H1 (cell line): Measurements from ENCODE around the gene LIN28A. TPM values are rescaled to one million over a fixed set of nuclear protein-coding genes. Genes with fewer than 3 reads are reported as not detected.

Experiments
- CTCF ChIA-PET: fragments of 300-600 bp; sonication (Branson Sonifier 250); formaldehyde crosslinking; loops from one replicate; lab custom pipeline; 2021; ENCODE audit not compliant: partially characterized antibody; lab: Charles Lee
- POLR2A ChIA-PET: fragments of 300-600 bp; sonication (Branson Sonifier 250); formaldehyde crosslinking; loops from one replicate; lab custom pipeline; 2021; ENCODE audit warnings: inconsistent platforms; ENCODE audit not compliant: partially characterized antibody; lab: Charles Lee
- DNase-seq, 2 experiments: peaks; one replicate each; pipeline versions ENCODE4 v3.0.0 to v3.0.0-alpha.2; 2010 to 2022; ENCODE audit warnings: low spot score in 2 of 2, low read depth in 1 of 2, mixed read lengths in 1 of 2
- FAIRE-seq: peaks from 2 replicates; lab custom pipeline; 2011; peaks lifted over from hg19 to GRCh38; lab: Jason Lieb, UNC
- H2AFZ ChIP-seq: 2 replicates; pipeline ENCODE4 v1.8.1; 2012; ENCODE audit warnings: low read length, inconsistent platforms
- H2AK5ac ChIP-seq: 2 replicates; pipeline ENCODE4 v1.6.1; 2013; ENCODE audit warnings: low read depth, low read length
- H2BK120ac ChIP-seq: replicated peaks from 2 replicates; pipeline ENCODE3; 2013; ENCODE audit warnings: low read depth, low read length, inconsistent platforms
- H2BK12ac ChIP-seq: 2 replicates; pipeline ENCODE4 v1.6.1; 2013; ENCODE audit warnings: low read depth, low read length
- H2BK15ac ChIP-seq: 2 replicates; pipeline ENCODE4 v1.6.1; 2013; ENCODE audit warnings: low read length
- H2BK20ac ChIP-seq: 2 replicates; pipeline ENCODE4 v1.6.1; 2013; ENCODE audit warnings: low read length
- H2BK5ac ChIP-seq: 2 replicates; pipeline ENCODE4 v1.6.1; 2013; ENCODE audit warnings: low read depth, low read length
- H3K14ac ChIP-seq: 2 replicates; pipeline ENCODE4 v1.6.1; 2013; ENCODE audit warnings: inconsistent platforms; ENCODE audit not compliant: insufficient read length
- H3K18ac ChIP-seq: 2 replicates; pipeline ENCODE4 v1.6.1; 2013; ENCODE audit warnings: low read length; ENCODE audit errors: extremely low read depth
- H3K23ac ChIP-seq: 2 replicates; pipeline ENCODE4 v1.6.1; 2013; ENCODE audit warnings: inconsistent platforms; ENCODE audit not compliant: insufficient read length
- H3K23me2 ChIP-seq: 2 replicates; pipeline ENCODE4 v1.6.1; 2013; ENCODE audit warnings: low read depth, low read length
- H3K27ac ChIP-seq: 2 replicates; pipeline ENCODE4 v1.6.1; 2011; ENCODE audit warnings: low read depth, low read length, inconsistent platforms
- H3K27me3 ChIP-seq, 4 experiments: replicated peaks in 1 of 4; 1 replicate in 1 of 4; 2 replicates in 3 of 4; pipeline versions ENCODE4 v1.6.1 to v1.8.1; 2011 to 2013; ENCODE audit warnings: low read length in 3 of 4, mild to moderate bottlenecking in 3 of 4, inconsistent platforms in 2 of 4, mixed read lengths in 2 of 4, moderate library complexity in 1 of 4; ENCODE audit not compliant: control insufficient read depth in 3 of 4, insufficient read depth in 3 of 4; ENCODE audit errors: extremely low read depth in 1 of 4
- H3K36me3 ChIP-seq, 4 experiments: 2 replicates each; pipeline versions ENCODE4 v1.6.1 to v1.8.1; 2011 to 2013; ENCODE audit warnings: mild to moderate bottlenecking in 4 of 4, low read length in 3 of 4, moderate library complexity in 2 of 4, control low read depth in 1 of 4, inconsistent platforms in 1 of 4; ENCODE audit not compliant: insufficient read depth in 4 of 4, control insufficient read depth in 2 of 4
- H3K4ac ChIP-seq: replicated peaks from 2 replicates; pipeline ENCODE3; 2013; ENCODE audit warnings: low read length, low read depth, mixed read lengths, inconsistent platforms; ENCODE audit not compliant: insufficient read length
- H3K4me1 ChIP-seq, 4 experiments: replicated peaks in 1 of 4; 1 replicate in 1 of 4; 2 replicates in 3 of 4; pipeline versions ENCODE4 v1.6.1 to v1.8.1; 2011 to 2013; ENCODE audit warnings: low read length in 3 of 4, inconsistent platforms in 2 of 4, mixed read lengths in 1 of 4; ENCODE audit not compliant: insufficient read depth in 4 of 4, control insufficient read depth in 3 of 4
- H3K4me2 ChIP-seq, 2 experiments: 2 replicates each; pipeline versions ENCODE4 v1.6.1 to v1.8.1; 2011 to 2013; ENCODE audit warnings: low read depth in 2 of 2, low read length in 2 of 2, control low read depth in 1 of 2, inconsistent platforms in 1 of 2, mild to moderate bottlenecking in 1 of 2; ENCODE audit not compliant: insufficient read depth in 1 of 2
- H3K4me3 ChIP-seq, 4 experiments: fragments of 200-600, 300-600 bp in 1 of 4; sonication (generic), shearing (Covaris generic), sonication (Bioruptor Twin) in 1 of 4; 2 replicates each; pipeline versions ENCODE4 v1.5.1 to v1.8.1; 2011 to 2016; ENCODE audit warnings: low read length in 4 of 4, low read depth in 3 of 4, control low read depth in 2 of 4, inconsistent platforms in 2 of 4, mild to moderate bottlenecking in 2 of 4, mixed read lengths in 1 of 4, moderate library complexity in 1 of 4; ENCODE audit not compliant: insufficient read depth in 2 of 4; ENCODE audit errors: extremely low read depth in 1 of 4
- H3K56ac ChIP-seq: replicated peaks from 2 replicates; pipeline ENCODE3; 2013; ENCODE audit warnings: low read depth, mild to moderate bottlenecking, mixed read lengths, low read length, inconsistent platforms; ENCODE audit not compliant: insufficient read length
- H3K79me1 ChIP-seq: 2 replicates; pipeline ENCODE4 v1.6.1; 2013; ENCODE audit warnings: low read depth, low read length, control low read depth
- H3K79me2 ChIP-seq, 2 experiments: 2 replicates each; pipeline versions ENCODE4 v1.6.1 to v1.8.1; 2012 to 2013; ENCODE audit warnings: low read length in 2 of 2, mild to moderate bottlenecking in 2 of 2, inconsistent platforms in 1 of 2; ENCODE audit not compliant: insufficient read depth in 2 of 2, control insufficient read depth in 1 of 2
- H3K9ac ChIP-seq, 4 experiments: replicated peaks in 1 of 4; 1 replicate in 1 of 4; 2 replicates in 3 of 4; pipeline versions ENCODE4 v1.6.1 to v1.8.1; 2011 to 2013; ENCODE audit warnings: low read depth in 3 of 4, low read length in 3 of 4, control low read depth in 2 of 4, mild to moderate bottlenecking in 2 of 4, moderate library complexity in 2 of 4, inconsistent platforms in 1 of 4; ENCODE audit errors: extremely low read depth in 1 of 4
- H3K9me3 ChIP-seq, 2 experiments: 2 replicates each; pipeline versions ENCODE4 v1.6.1 to v1.8.1; 2012 to 2013; ENCODE audit warnings: mild to moderate bottlenecking in 2 of 2, moderate library complexity in 2 of 2, control low read depth in 1 of 2, inconsistent platforms in 1 of 2, low read depth in 1 of 2, low read length in 1 of 2, mixed read lengths in 1 of 2; ENCODE audit not compliant: insufficient read depth in 2 of 2
- H4K20me1 ChIP-seq, 2 experiments: replicated peaks in 1 of 2; 2 replicates each; pipeline versions ENCODE3 to v1.8.1; 2011 to 2013; ENCODE audit warnings: inconsistent platforms in 2 of 2, low read length in 2 of 2, mild to moderate bottlenecking in 1 of 2; ENCODE audit not compliant: insufficient read depth in 2 of 2, control insufficient read depth in 1 of 2
- H4K5ac ChIP-seq: 2 replicates; pipeline ENCODE4 v1.6.1; 2013; ENCODE audit warnings: low read length, low read depth, mixed read lengths, inconsistent platforms; ENCODE audit not compliant: insufficient read length
- H4K8ac ChIP-seq: 2 replicates; pipeline ENCODE4 v1.8.0; 2013; ENCODE audit warnings: mild to moderate bottlenecking, moderate library complexity, low read length, inconsistent platforms; ENCODE audit not compliant: insufficient read depth; ENCODE audit errors: extremely low read depth
- H4K91ac ChIP-seq: replicated peaks from 2 replicates; pipeline ENCODE3; 2013; ENCODE audit warnings: low read length, mixed read lengths, inconsistent platforms; ENCODE audit not compliant: insufficient read length
- BRCA1 ChIP-seq: IDR thresholded peaks from 2 replicates; pipeline ENCODE4 v1.6.1; 2012; ENCODE audit warnings: low read depth, low read length, improper control_type of control experiment
- CREB1 ChIP-seq: IDR thresholded peaks from 2 replicates; pipeline ENCODE4 v1.6.1; 2012; ENCODE audit warnings: inconsistent platforms
- CTBP2 ChIP-seq: IDR thresholded peaks from 2 replicates; pipeline ENCODE4 v1.7.0; 2011; ENCODE audit warnings: borderline replicate concordance, mild to moderate bottlenecking, moderate library complexity, mixed read lengths, low read length; ENCODE audit not compliant: insufficient read depth, insufficient read length
- HDAC2 ChIP-seq, 2 experiments: fragments of 300-600 bp in 1 of 2; sonication (generic) in 1 of 2; IDR thresholded peaks; 2 replicates each; pipeline ENCODE4 v1.6.1; 2011 to 2012; ENCODE audit warnings: low read depth in 2 of 2, low read length in 2 of 2, mild to moderate bottlenecking in 2 of 2, moderate library complexity in 2 of 2, borderline replicate concordance in 1 of 2, inconsistent platforms in 1 of 2
- JUN ChIP-seq: IDR thresholded peaks from 2 replicates; pipeline ENCODE4 v1.6.1; 2011; ENCODE audit warnings: low read depth, mild to moderate bottlenecking, improper control_type of control experiment, low read length
- MAX ChIP-seq: IDR thresholded peaks from 2 replicates; pipeline ENCODE4 v1.6.1; 2012; ENCODE audit warnings: inconsistent platforms
- RAD21 ChIP-seq, 2 experiments: IDR thresholded peaks in 1 of 2; conservative IDR thresholded peaks in 1 of 2; 2 replicates each; pipeline ENCODE4 v1.6.1; 2011; ENCODE audit warnings: low read depth in 2 of 2, low read length in 2 of 2, improper control_type of control experiment in 1 of 2, inconsistent platforms in 1 of 2, mild to moderate bottlenecking in 1 of 2, moderate library complexity in 1 of 2
- RBBP5 ChIP-seq: IDR thresholded peaks from 2 replicates; pipeline ENCODE4 v1.7.1; 2012; ENCODE audit warnings: low read depth, mild to moderate bottlenecking, inconsistent platforms, low read length, moderate library complexity, borderline replicate concordance
- SIX5 ChIP-seq: IDR thresholded peaks from 2 replicates; pipeline ENCODE4 v1.6.1; 2011; ENCODE audit warnings: mild to moderate bottlenecking, low read depth, low read length
- SRF ChIP-seq: IDR thresholded peaks from 2 replicates; pipeline ENCODE4 v1.6.1; 2011; ENCODE audit warnings: mild to moderate bottlenecking, low read depth, low read length, moderate library complexity
- TAF7 ChIP-seq: optimal IDR thresholded peaks from 2 replicates; pipeline ENCODE3; 2011; ENCODE audit warnings: low read depth, mild to moderate bottlenecking, inconsistent platforms, low read length, moderate library complexity, borderline replicate concordance
- WGBS, 2 experiments: shearing (Covaris generic) in 1 of 2; methylation state at CpG; one replicate each; pipeline versions ENCODE4 v1.1.6 to v1.1.7; 2013 to 2015; ENCODE audit warnings: low lambda C conversion rate in 2 of 2, mixed read lengths in 2 of 2, inconsistent platforms in 1 of 2, low coverage in 1 of 2, missing lambda C conversion rate in 1 of 2; ENCODE audit not compliant: insufficient replicate concordance in 2 of 2, insufficient coverage in 1 of 2, insufficient read length in 1 of 2; ENCODE audit errors: extremely low coverage in 1 of 2, missing lambda C conversion rate in 1 of 2; 5-methylcytosine and 5-hydroxymethylcytosine counted together
- polyA plus RNA-seq, 7 experiments: library from polyadenylated mRNA; depleted of rRNA in 3 of 7; stranded (reverse) in 5 of 7; unstranded in 2 of 7; fragments of >200 nt in 5 of 7; fragments of 200-250 nt in 2 of 7; gene quantifications; 1 replicate in 5 of 7; 2 replicates in 1 of 7; 4 replicates in 1 of 7; pipeline versions ENCODE4 v1.2.1 to v1.2.3, GENCODE V29; 2011 to 2013; ENCODE audit warnings: missing spikeins in 2 of 7, mixed read lengths in 2 of 7
- total RNA-seq: library from RNA; stranded (reverse); fragmentation: NEBNext Ultra II Directional; extraction: Animal tissue kit (Norgen Biotek cat#: 25700); gene quantifications from 2 replicates; pipeline ENCODE4 v1.2.1, GENCODE V29; 2021

The LIN28A gene
- total and polyA plus RNA-seq, 2 of the 8 experiments (the other 6 are each of a cell fraction or from before 2014, with no cell fraction given), result 403 to 1,486 TPM

GRCh38 chr1:26405281-26405915 lies 5.2 kb upstream of the LIN28A start:
- no peak overlapping the region for H3K4me3 ChIP-seq
- peaks cover 0 to 1% of the 10 kb centered on the region in 2 experiments for H4K20me1 ChIP-seq
- CTCF ChIA-PET, result interaction anchor here (1.2 to 2.7 kb wide), 6 partner anchors 9 to 124 kb away, joined by 3 to 27 read pairs (median 7); no protein-coding TSS in a partner anchor
- H3K23ac ChIP-seq, result no peak overlapping the region
- H3K36me3 ChIP-seq, result no peaks in the 10 kb centered on the region
- no peak overlapping the region for H2BK5ac ChIP-seq
- POLR2A ChIA-PET, result interaction anchor here (0.6 to 8.6 kb wide), 4 partner anchors 8 to 36 kb away, joined by 4 to 150 read pairs (median 10); no protein-coding TSS in a partner anchor
- H3K18ac ChIP-seq, result no peak overlapping the region
- no peaks in the 10 kb centered on the region for H3K9me3 ChIP-seq
- no peak overlapping the region for H2BK15ac ChIP-seq
- no peak overlapping the region for H4K91ac ChIP-seq
- H3K4ac ChIP-seq, result no peak overlapping the region
- H2BK120ac ChIP-seq, result no peak overlapping the region
- no peak overlapping the region for H3K27ac ChIP-seq
- H4K8ac ChIP-seq, result no peak overlapping the region
- H2BK12ac ChIP-seq, result no peak overlapping the region
- peaks cover 0 to 11% (median 3%) of the 10 kb centered on the region in 4 experiments; a peak in 4 of 7 replicates for H3K4me1 ChIP-seq
- no peaks in the 10 kb centered on the region for H3K27me3 ChIP-seq
- 84% methylated on average over 5 of the region's 7 CpGs; no CpG with 5 or more reads in 1 of the 2 experiments for WGBS, 2 experiments
- H2AFZ ChIP-seq, result no peak overlapping the region
- FAIRE-seq, result no peak
- H2AK5ac ChIP-seq, result no peak overlapping the region
- H4K5ac ChIP-seq, result no peak overlapping the region
- DNase-seq, result no peak
- no peaks in the 10 kb centered on the region for H3K79me1 ChIP-seq
- H3K79me2 ChIP-seq, result no peaks in the 10 kb centered on the region
- no peak overlapping the region for H3K9ac ChIP-seq
- H3K56ac ChIP-seq, result no peak overlapping the region
- peaks cover 10% of the 10 kb centered on the region; the same call in 1 of the 2 replicates for H3K23me2 ChIP-seq
- no peak overlapping the region for H3K4me2 ChIP-seq
- H2BK20ac ChIP-seq, result no peak overlapping the region
- no peak overlapping the region for H3K14ac ChIP-seq
- no peak for TF ChIP-seq BRCA1
- TF ChIP-seq HDAC2 (IDR thresholded peaks at IDR 0.05; ENCODE audit: borderline replicate concordance in 1 of 2, low read depth in 2 of 2, low read length in 2 of 2), result no peak
- no peak for TF ChIP-seq SIX5
- no peak for TF ChIP-seq SRF
- no peak for TF ChIP-seq RAD21 (IDR thresholded peaks at IDR 0.05 in 1 of 2, conservative IDR thresholded peaks at IDR 0.05 in 1 of 2; ENCODE audit: low read depth in 2 of 2, low read length in 2 of 2)
- no peak for TF ChIP-seq CTBP2
- no peak for TF ChIP-seq JUN
- no peak for TF ChIP-seq RBBP5
- no peak for TF ChIP-seq CREB1
- TF ChIP-seq TAF7, result no peak
- no peak for TF ChIP-seq MAX
